K562 (cell line): Measurements from ENCODE around the gene LENG8. TPM values are rescaled to one million over a fixed set of nuclear protein-coding genes. Genes with fewer than 3 reads are reported as not detected.

Source experiments
- CHD1 ChIP-seq: fragments of 200-600 bp; sonication (generic); IDR thresholded peaks from one replicate; pipeline ENCODE4 v1.6.1; 2012; ENCODE audit warnings: mild to moderate bottlenecking, moderate library complexity, low read length, inconsistent platforms
- ETV6 ChIP-seq, 3 experiments: fragments of 150-350 bp in 1 of 3; sonication (generic) in 1 of 3; formaldehyde crosslinking in 1 of 3; IDR thresholded peaks; 2 replicates each; pipeline versions ENCODE4 v1.6.1 to v1.8.0; 2014 to 2022; ENCODE audit warnings: borderline replicate concordance in 2 of 3, low read depth in 2 of 3, antibody characterized with exemption in 1 of 3, low read length in 1 of 3, mild to moderate bottlenecking in 1 of 3, missing genetic modification reagents in 1 of 3
- KLF16 ChIP-seq: IDR thresholded peaks from 2 replicates; pipeline ENCODE4 v1.6.1; 2016; ENCODE audit warnings: antibody characterized with exemption
- NEUROD1 ChIP-seq: fragments of 150-350 bp; IDR thresholded peaks from 2 replicates; pipeline ENCODE4 v1.6.1; 2014; ENCODE audit warnings: borderline replicate concordance, low read length, low read depth; ENCODE audit not compliant: partially characterized antibody
- NFXL1 ChIP-seq: fragments of 450-650 bp; formaldehyde crosslinking; IDR thresholded peaks from 2 replicates; pipeline ENCODE4 v1.4.0; 2021; ENCODE audit warnings: mild to moderate bottlenecking
- RFX5 ChIP-seq: IDR thresholded peaks from 2 replicates; pipeline ENCODE4 v1.6.1; 2011; ENCODE audit warnings: low read depth, mild to moderate bottlenecking, improper control_type of control experiment, low read length
- RFX7 ChIP-seq: fragments of 250-450 bp; sonication (Bioruptor Pico); IDR thresholded peaks from 2 replicates; pipeline ENCODE4 v1.5.1; 2021; ENCODE audit warnings: mild to moderate bottlenecking
- SLC30A9 ChIP-seq: fragments of 250-450 bp; sonication (Bioruptor Pico); IDR thresholded peaks from 2 replicates; pipeline ENCODE4 v1.8.0; 2022; ENCODE audit warnings: mild to moderate bottlenecking, moderate library complexity
- SPI1 ChIP-seq: IDR thresholded peaks from 2 replicates; pipeline ENCODE4 v1.6.1; 2011; ENCODE audit warnings: low read depth, low read length, control low read depth, borderline replicate concordance
- SRSF7 ChIP-seq: fragments of 200-400 bp; formaldehyde crosslinking; optimal IDR thresholded peaks from 2 replicates; pipeline ENCODE3; 2017; ENCODE audit warnings: mild to moderate bottlenecking, low read depth, low read length
- TAF1 ChIP-seq: IDR thresholded peaks from 2 replicates; pipeline ENCODE4 v1.6.1; 2011; ENCODE audit warnings: mild to moderate bottlenecking, low read length, moderate library complexity; ENCODE audit not compliant: insufficient read depth, control insufficient read depth, severe bottlenecking; ENCODE audit errors: extremely low read depth
- ZFP36 ChIP-seq: fragments of 150-350 bp; IDR thresholded peaks from 2 replicates; pipeline ENCODE4 v1.6.1; 2018; ENCODE audit warnings: low read length, low read depth; ENCODE audit not compliant: partially characterized antibody
- ZNF217 ChIP-seq: sonication (generic); formaldehyde crosslinking; IDR thresholded peaks from 2 replicates; pipeline ENCODE4 v1.8.0; 2022; ENCODE audit warnings: mild to moderate bottlenecking, missing genetic modification reagents
- polyA plus RNA-seq, 8 experiments: library from polyadenylated mRNA; depleted of rRNA in 4 of 8; stranded (reverse) in 5 of 8; unstranded in 3 of 8; fragments of >200 nt; fragmentation: Nextera tagmentation in 2 of 8; fragmentation: Illumina TruSeq in 1 of 8; extraction: Ambion mirVana in 2 of 8; extraction: Trizol in 1 of 8; gene quantifications; 2 replicates each; pipeline versions ENCODE4 v1.2.1 to v1.2.3, GENCODE V29; 2011 to 2014; ENCODE audit warnings: inconsistent platforms in 1 of 8, missing spikeins in 1 of 8
- total RNA-seq, 7 experiments: library from RNA; depleted of rRNA in 6 of 7; stranded (reverse); fragments of >200 nt in 6 of 7; fragmentation: Illumina TruSeq in 2 of 7; extraction: Trizol in 2 of 7; gene quantifications; 2 replicates each; pipeline versions ENCODE4 v1.2.1 to v1.2.3, GENCODE V29; 2011 to 2021; ENCODE audit warnings: low replicate concordance in 1 of 7
- TF ChIP-seq, protein P1 (sequence below): sonication (generic); formaldehyde crosslinking; IDR thresholded peaks from 2 replicates; pipeline ENCODE4 v1.8.0; 2022; ENCODE audit warnings: mild to moderate bottlenecking, missing genetic modification reagents, borderline replicate concordance
- TF ChIP-seq, protein P2 (sequence below): IDR thresholded peaks from 2 replicates; pipeline ENCODE4 v1.6.1; 2011; ENCODE audit warnings: borderline replicate concordance, low read depth, mild to moderate bottlenecking, moderate library complexity, low read length; ENCODE audit not compliant: insufficient read depth, poor library complexity, severe bottlenecking
- TF ChIP-seq, protein P3 (sequence below): fragments of 450-650 bp; IDR thresholded peaks from 2 replicates; pipeline ENCODE4 v1.6.1; 2018; ENCODE audit not compliant: partially characterized antibody
- TF ChIP-seq, protein P4 (sequence below): IDR thresholded peaks from 2 replicates; pipeline ENCODE4 v1.6.1; 2016; ENCODE audit warnings: missing genetic modification characterization, missing compliant biosample characterization

Gene LENG8
- total and polyA plus RNA-seq, 9 of the 15 experiments (the other 6 are each of a cell fraction or from before 2014, with no cell fraction given) = 0.74 to 146 (median 28.1) TPM

DNA sequence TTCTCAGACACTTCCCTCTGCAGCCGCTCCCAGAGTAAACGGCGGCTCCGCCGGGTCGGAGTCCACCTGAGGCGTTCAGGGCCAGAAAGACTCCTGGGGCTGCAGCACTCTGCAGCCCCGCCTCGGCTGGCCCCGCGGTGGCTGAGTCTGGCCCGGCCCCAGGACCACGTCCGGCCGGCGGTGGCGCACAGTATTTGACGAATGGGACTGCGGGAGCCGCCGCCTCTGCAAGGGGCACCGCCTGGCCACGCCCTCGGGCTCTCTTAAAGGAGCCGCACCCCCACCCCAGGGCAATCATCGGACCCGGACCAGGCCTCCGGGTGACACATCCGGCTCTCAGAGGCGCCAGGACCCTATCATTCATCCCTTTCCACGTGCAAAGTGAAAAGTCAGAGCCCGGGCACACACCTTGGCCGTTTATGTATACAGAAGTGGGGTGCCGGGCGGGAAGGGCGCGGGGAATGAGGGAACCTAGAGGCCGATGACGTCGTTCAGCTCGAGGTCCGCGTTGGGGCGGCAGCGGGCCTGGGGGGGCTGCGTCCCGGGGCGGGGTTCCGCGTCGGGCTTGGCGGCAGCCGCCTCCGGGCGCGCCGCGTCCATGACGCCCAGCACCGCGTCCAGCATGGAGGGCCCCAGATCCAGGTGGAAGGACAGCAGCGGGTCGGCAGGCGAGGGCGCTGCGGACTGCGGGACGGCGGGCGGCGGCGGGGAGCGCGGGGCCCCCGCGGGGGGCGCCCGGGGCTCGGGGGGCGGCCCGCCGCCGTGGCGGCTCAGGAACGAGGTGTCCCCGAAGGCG lies 15.8 kb downstream of the LENG8 start (continued):
- TF ChIP-seq, protein P1, sequence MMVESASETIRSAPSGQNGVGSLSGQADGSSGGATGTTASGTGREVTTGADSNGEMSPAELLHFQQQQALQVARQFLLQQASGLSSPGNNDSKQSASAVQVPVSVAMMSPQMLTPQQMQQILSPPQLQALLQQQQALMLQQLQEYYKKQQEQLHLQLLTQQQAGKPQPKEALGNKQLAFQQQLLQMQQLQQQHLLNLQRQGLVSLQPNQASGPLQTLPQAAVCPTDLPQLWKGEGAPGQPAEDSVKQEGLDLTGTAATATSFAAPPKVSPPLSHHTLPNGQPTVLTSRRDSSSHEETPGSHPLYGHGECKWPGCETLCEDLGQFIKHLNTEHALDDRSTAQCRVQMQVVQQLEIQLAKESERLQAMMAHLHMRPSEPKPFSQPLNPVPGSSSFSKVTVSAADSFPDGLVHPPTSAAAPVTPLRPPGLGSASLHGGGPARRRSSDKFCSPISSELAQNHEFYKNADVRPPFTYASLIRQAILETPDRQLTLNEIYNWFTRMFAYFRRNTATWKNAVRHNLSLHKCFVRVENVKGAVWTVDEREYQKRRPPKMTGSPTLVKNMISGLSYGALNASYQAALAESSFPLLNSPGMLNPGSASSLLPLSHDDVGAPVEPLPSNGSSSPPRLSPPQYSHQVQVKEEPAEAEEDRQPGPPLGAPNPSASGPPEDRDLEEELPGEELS (CRISPR knock-in tag) = no peak
- TF ChIP-seq TAF1 = peak; percentile 67
- TF ChIP-seq NFXL1 = no peak
- no peak for TF ChIP-seq KLF16
- no peak for TF ChIP-seq ZFP36
- TF ChIP-seq SPI1 = no peak
- TF ChIP-seq CHD1 = peak; percentile 90
- TF ChIP-seq, protein P2, sequence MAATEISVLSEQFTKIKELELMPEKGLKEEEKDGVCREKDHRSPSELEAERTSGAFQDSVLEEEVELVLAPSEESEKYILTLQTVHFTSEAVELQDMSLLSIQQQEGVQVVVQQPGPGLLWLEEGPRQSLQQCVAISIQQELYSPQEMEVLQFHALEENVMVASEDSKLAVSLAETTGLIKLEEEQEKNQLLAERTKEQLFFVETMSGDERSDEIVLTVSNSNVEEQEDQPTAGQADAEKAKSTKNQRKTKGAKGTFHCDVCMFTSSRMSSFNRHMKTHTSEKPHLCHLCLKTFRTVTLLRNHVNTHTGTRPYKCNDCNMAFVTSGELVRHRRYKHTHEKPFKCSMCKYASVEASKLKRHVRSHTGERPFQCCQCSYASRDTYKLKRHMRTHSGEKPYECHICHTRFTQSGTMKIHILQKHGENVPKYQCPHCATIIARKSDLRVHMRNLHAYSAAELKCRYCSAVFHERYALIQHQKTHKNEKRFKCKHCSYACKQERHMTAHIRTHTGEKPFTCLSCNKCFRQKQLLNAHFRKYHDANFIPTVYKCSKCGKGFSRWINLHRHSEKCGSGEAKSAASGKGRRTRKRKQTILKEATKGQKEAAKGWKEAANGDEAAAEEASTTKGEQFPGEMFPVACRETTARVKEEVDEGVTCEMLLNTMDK = peak; percentile 68
- TF ChIP-seq ZNF217 (CRISPR knock-in tag) = no peak
- TF ChIP-seq, protein P3, sequence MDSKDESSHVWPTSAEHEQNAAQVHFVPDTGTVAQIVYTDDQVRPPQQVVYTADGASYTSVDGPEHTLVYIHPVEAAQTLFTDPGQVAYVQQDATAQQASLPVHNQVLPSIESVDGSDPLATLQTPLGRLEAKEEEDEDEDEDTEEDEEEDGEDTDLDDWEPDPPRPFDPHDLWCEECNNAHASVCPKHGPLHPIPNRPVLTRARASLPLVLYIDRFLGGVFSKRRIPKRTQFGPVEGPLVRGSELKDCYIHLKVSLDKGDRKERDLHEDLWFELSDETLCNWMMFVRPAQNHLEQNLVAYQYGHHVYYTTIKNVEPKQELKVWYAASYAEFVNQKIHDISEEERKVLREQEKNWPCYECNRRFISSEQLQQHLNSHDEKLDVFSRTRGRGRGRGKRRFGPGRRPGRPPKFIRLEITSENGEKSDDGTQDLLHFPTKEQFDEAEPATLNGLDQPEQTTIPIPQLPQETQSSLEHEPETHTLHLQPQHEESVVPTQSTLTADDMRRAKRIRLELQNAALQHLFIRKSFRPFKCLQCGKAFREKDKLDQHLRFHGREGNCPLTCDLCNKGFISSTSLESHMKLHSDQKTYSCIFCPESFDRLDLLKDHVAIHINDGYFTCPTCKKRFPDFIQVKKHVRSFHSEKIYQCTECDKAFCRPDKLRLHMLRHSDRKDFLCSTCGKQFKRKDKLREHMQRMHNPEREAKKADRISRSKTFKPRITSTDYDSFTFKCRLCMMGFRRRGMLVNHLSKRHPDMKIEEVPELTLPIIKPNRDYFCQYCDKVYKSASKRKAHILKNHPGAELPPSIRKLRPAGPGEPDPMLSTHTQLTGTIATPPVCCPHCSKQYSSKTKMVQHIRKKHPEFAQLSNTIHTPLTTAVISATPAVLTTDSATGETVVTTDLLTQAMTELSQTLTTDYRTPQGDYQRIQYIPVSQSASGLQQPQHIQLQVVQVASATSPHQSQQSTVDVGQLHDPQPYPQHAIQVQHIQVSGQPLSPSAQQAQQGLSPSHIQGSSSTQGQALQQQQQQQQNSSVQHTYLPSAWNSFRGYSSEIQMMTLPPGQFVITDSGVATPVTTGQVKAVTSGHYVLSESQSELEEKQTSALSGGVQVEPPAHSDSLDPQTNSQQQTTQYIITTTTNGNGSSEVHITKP = peak; percentile 26
- no peak for TF ChIP-seq ETV6 (IDR thresholded peaks at IDR 0.05; ENCODE audit: borderline replicate concordance in 1 of 2, low read depth in 2 of 2, low read length in 1 of 2)
- no peak for TF ChIP-seq ETV6 (CRISPR knock-in tag; IDR thresholded peaks at IDR 0.05; ENCODE audit: borderline replicate concordance)
- TF ChIP-seq SRSF7 = no peak
- TF ChIP-seq SLC30A9 = no peak
- TF ChIP-seq, protein P4, sequence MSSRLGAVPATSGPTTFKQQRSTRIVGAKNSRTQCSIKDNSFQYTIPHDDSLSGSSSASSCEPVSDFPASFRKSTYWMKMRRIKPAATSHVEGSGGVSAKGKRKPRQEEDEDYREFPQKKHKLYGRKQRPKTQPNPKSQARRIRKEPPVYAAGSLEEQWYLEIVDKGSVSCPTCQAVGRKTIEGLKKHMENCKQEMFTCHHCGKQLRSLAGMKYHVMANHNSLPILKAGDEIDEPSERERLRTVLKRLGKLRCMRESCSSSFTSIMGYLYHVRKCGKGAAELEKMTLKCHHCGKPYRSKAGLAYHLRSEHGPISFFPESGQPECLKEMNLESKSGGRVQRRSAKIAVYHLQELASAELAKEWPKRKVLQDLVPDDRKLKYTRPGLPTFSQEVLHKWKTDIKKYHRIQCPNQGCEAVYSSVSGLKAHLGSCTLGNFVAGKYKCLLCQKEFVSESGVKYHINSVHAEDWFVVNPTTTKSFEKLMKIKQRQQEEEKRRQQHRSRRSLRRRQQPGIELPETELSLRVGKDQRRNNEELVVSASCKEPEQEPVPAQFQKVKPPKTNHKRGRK (tag) = no peak
- TF ChIP-seq RFX5 = no peak
- no peak for TF ChIP-seq RFX7
- peak; percentile 72 for TF ChIP-seq NEUROD1
